HFF-Myc (cell line): ENCODE data around the gene SLC24A4.

Source experiments
- DNase-seq: peaks from one replicate; pipeline ENCODE4 v3.0.0-alpha.2; 2011; ENCODE audit warnings: low read depth; ENCODE audit errors: extremely low read depth
- H3K4me3 ChIP-seq: replicated peaks from 2 replicates; pipeline ENCODE4 v1.5.1; 2011; ENCODE audit warnings: low read depth, mild to moderate bottlenecking, control low read depth, low read length
- CTCF ChIP-seq: IDR thresholded peaks from 2 replicates; pipeline ENCODE4 v1.5.1; 2012; ENCODE audit warnings: mild to moderate bottlenecking, low read depth, low read length, control low read depth; ENCODE audit errors: missing control alignments

SLC24A4 gene

GRCh38 chr14:92503756-92504491 is 181.0 kb downstream of the SLC24A4 start:
- peak; percentile 29 for DNase-seq
- no peak for TF ChIP-seq CTCF
- no peak overlapping the region for H3K4me3 ChIP-seq

- TF ChIP-seq CTCF, result no peak
- no peak for DNase-seq
- H3K4me3 ChIP-seq, result no peak overlapping the region
Measured at GRCh38 chr14:92505826-92506225, 182.9 kb downstream of the SLC24A4 start.

- DNase-seq, result no peak
- H3K4me3 ChIP-seq, result no peak overlapping the region
Measured at GRCh38 chr14:92506231-92506630, 183.3 kb downstream of the SLC24A4 start.

GRCh38 chr14:92507174-92507768 is 184.3 kb downstream of the SLC24A4 start:
- no peak for DNase-seq
- no peak for TF ChIP-seq CTCF
- H3K4me3 ChIP-seq, result no peak overlapping the region

More at GRCh38 chr14:92506231-92506630, 183.3 kb downstream of the SLC24A4 start:
- TF ChIP-seq CTCF, result no peak

- no peak overlapping the region for H3K4me3 ChIP-seq
- DNase-seq, result no peak
- no peak for TF ChIP-seq CTCF
Measured at GRCh38 chr14:92510972-92511371, 188.0 kb downstream of the SLC24A4 start.

- no peak overlapping the region for H3K4me3 ChIP-seq
- TF ChIP-seq CTCF, result no peak
- peak; percentile 87 for DNase-seq
Measured at GRCh38 chr14:92511453-92512238, 188.7 kb downstream of the SLC24A4 start.
